HUES64 (cell line): Measurements from ENCODE around the gene CXCL11.
"Not testable (repeated sequence)": the region's sequence is repeated elsewhere in the genome, so short reads cannot be mapped to it uniquely, and the experiment has no call there.

Experiments
- H3K27ac ChIP-seq: 2 replicates; pipeline ENCODE4 v1.7.0; 2013; ENCODE audit warnings: low read depth, low read length, inconsistent platforms
- H3K27me3 ChIP-seq: 2 replicates; pipeline ENCODE4 v1.6.1; 2013; ENCODE audit warnings: mild to moderate bottlenecking, low read length; ENCODE audit not compliant: insufficient read depth
- H3K36me3 ChIP-seq: 2 replicates; pipeline ENCODE4 v1.6.1; 2013; ENCODE audit warnings: mild to moderate bottlenecking, low read length; ENCODE audit not compliant: insufficient read depth
- H3K4me1 ChIP-seq: 2 replicates; pipeline ENCODE4 v1.6.1; 2013; ENCODE audit warnings: mild to moderate bottlenecking, low read length, moderate library complexity; ENCODE audit not compliant: insufficient read depth
- H3K4me3 ChIP-seq: 2 replicates; pipeline ENCODE4 v1.5.1; 2013; ENCODE audit warnings: mild to moderate bottlenecking, low read length, moderate library complexity
- H3K9ac ChIP-seq: 2 replicates; pipeline ENCODE4 v1.6.1; 2013; ENCODE audit warnings: mild to moderate bottlenecking, low read depth, low read length
- H3K9me3 ChIP-seq: 2 replicates; pipeline ENCODE4 v1.6.1; 2013; ENCODE audit warnings: low read depth, low read length; ENCODE audit not compliant: insufficient read depth
- WGBS: fragments of 150-250, 120-280 bp; methylation state at CpG from one replicate; pipeline ENCODE4 v1.1.7; 2013; ENCODE audit warnings: missing lambda C conversion rate; 5-methylcytosine and 5-hydroxymethylcytosine counted together

The CXCL11 gene

GRCh38 chr4:76060506-76060905 is 24.6 kb upstream of the CXCL11 start:
- Histone ChIP-seq H3K9ac (no peak overlapping the region), H3K4me1 (peaks cover 16% of the 10 kb centered on the region), H3K27ac (no peak overlapping the region), H3K4me3 (no peak overlapping the region), H3K27me3 (no peaks in the 10 kb centered on the region), H3K36me3 (no peaks in the 10 kb centered on the region), H3K9me3 (no peaks in the 10 kb centered on the region)

GRCh38 chr4:76059750-76060149 is 23.9 kb upstream of the CXCL11 start:
- Histone ChIP-seq H3K4me1 (peaks cover 24% of the 10 kb centered on the region), H3K9me3 (no peaks in the 10 kb centered on the region), H3K4me3 (no peak overlapping the region), H3K27me3 (no peaks in the 10 kb centered on the region), H3K27ac (no peak overlapping the region), H3K36me3 (no peaks in the 10 kb centered on the region), H3K9ac (no peak overlapping the region)
- 100% methylated on average over 1 of the region's 1 CpG for WGBS

GRCh38 chr4:76058888-76059426 is 23.1 kb upstream of the CXCL11 start:
- H3K27me3 ChIP-seq = no peaks in the 10 kb centered on the region
- 95% methylated on average over 3 of the region's 3 CpGs for WGBS
- H3K27ac ChIP-seq = no peak overlapping the region
- H3K4me3 ChIP-seq = no peak overlapping the region
- H3K9me3 ChIP-seq = no peaks in the 10 kb centered on the region
- no peak overlapping the region for H3K9ac ChIP-seq
- H3K4me1 ChIP-seq = peaks cover 26% of the 10 kb centered on the region
- H3K36me3 ChIP-seq = no peaks in the 10 kb centered on the region

GRCh38 chr4:76058302-76058701 is 22.4 kb upstream of the CXCL11 start:
- Histone ChIP-seq H3K27ac (no peak overlapping the region), H3K36me3 (no peaks in the 10 kb centered on the region), H3K4me3 (no peak overlapping the region), H3K4me1 (peaks cover 30% of the 10 kb centered on the region), H3K27me3 (no peaks in the 10 kb centered on the region), H3K9me3 (no peaks in the 10 kb centered on the region), H3K9ac (no peak overlapping the region)

GRCh38 chr4:76055421-76055820 is 19.6 kb upstream of the CXCL11 start:
- no peaks in the 10 kb centered on the region for H3K36me3 ChIP-seq
- WGBS = 43% methylated on average over 2 of the region's 2 CpGs
- H3K27ac ChIP-seq = no peak overlapping the region
- no peak overlapping the region for H3K9ac ChIP-seq
- H3K4me3 ChIP-seq = no peak overlapping the region
- no peaks in the 10 kb centered on the region for H3K9me3 ChIP-seq
- no peaks in the 10 kb centered on the region for H3K27me3 ChIP-seq
- peaks cover 30% of the 10 kb centered on the region for H3K4me1 ChIP-seq

GRCh38 chr4:76055016-76055415 is 19.1 kb upstream of the CXCL11 start:
- no peaks in the 10 kb centered on the region for H3K27me3 ChIP-seq
- no peak overlapping the region for H3K27ac ChIP-seq
- no peak overlapping the region for H3K9ac ChIP-seq
- no peak overlapping the region for H3K4me3 ChIP-seq
- H3K36me3 ChIP-seq = no peaks in the 10 kb centered on the region
- H3K4me1 ChIP-seq = peaks cover 30% of the 10 kb centered on the region
- H3K9me3 ChIP-seq = no peaks in the 10 kb centered on the region
- WGBS = 94% methylated on average over 2 of the region's 2 CpGs

- Histone ChIP-seq H3K9ac (no peak overlapping the region), H3K4me3 (no peak overlapping the region), H3K4me1 (peaks cover 29% of the 10 kb centered on the region), H3K27me3 (no peaks in the 10 kb centered on the region), H3K27ac (no peak overlapping the region), H3K36me3 (no peaks in the 10 kb centered on the region), H3K9me3 (no peaks in the 10 kb centered on the region)
- WGBS = 30% methylated on average over 4 of the region's 4 CpGs
These were observed 17.9 kb upstream of the CXCL11 start for GRCh38 chr4:76053730-76054129.

- not testable (repeated sequence) for H3K9me3 ChIP-seq, H3K27me3 ChIP-seq, H3K4me3 ChIP-seq, H3K27ac ChIP-seq, H3K36me3 ChIP-seq, H3K9ac ChIP-seq
- WGBS = 90% methylated on average over 27 of the region's 27 CpGs
- peaks cover 15% of the 10 kb centered on the region for H3K4me1 ChIP-seq
These were observed 14.7 kb upstream of the CXCL11 start for GRCh38 chr4:76050560-76051050.

- not testable (repeated sequence) for H3K36me3 ChIP-seq, H3K4me1 ChIP-seq, H3K27me3 ChIP-seq, H3K27ac ChIP-seq, H3K4me3 ChIP-seq, H3K9ac ChIP-seq, H3K9me3 ChIP-seq
- 91% methylated on average over 15 of the region's 17 CpGs for WGBS
These were observed 14.1 kb upstream of the CXCL11 start for GRCh38 chr4:76049860-76050416.

GRCh38 chr4:76044686-76045085 is 8.8 kb upstream of the CXCL11 start:
- WGBS = 91% methylated on average over 3 of the region's 4 CpGs
- H3K9ac ChIP-seq, H3K36me3 ChIP-seq, H3K4me3 ChIP-seq, H3K4me1 ChIP-seq, H3K27me3 ChIP-seq, H3K9me3 ChIP-seq, H3K27ac ChIP-seq: not testable (repeated sequence)

GRCh38 chr4:76043306-76043705 is 7.4 kb upstream of the CXCL11 start:
- H3K27me3 ChIP-seq, H3K9me3 ChIP-seq, H3K27ac ChIP-seq, H3K9ac ChIP-seq, H3K4me1 ChIP-seq, H3K4me3 ChIP-seq, H3K36me3 ChIP-seq: not testable (repeated sequence)
- WGBS = 97% methylated on average over 18 of the region's 18 CpGs
